Ovary (tissue), 3 donors: ENCODE data around the gene DYNC1H1.

ENCODE experiments used
- EP300 ChIP-seq: sonication (generic); formaldehyde crosslinking; IDR thresholded peaks from one replicate; pipeline ENCODE4 v1.6.1; 2017; ENCODE audit warnings: antibody characterized with exemption
- TF ChIP-seq, protein P1 (sequence below), 3 donors: fragments of 450-650 bp in 2 of 3; fragments of 200-600 bp in 1 of 3; IDR thresholded peaks; one replicate each; pipeline versions ENCODE4 v1.5.1 to v1.8.0; 2016 to 2022; ENCODE audit warnings: antibody characterized with exemption in 3 of 3, mild to moderate bottlenecking in 1 of 3
- donor health status: DM: no; HTN: no; CAD: no.

DNA sequence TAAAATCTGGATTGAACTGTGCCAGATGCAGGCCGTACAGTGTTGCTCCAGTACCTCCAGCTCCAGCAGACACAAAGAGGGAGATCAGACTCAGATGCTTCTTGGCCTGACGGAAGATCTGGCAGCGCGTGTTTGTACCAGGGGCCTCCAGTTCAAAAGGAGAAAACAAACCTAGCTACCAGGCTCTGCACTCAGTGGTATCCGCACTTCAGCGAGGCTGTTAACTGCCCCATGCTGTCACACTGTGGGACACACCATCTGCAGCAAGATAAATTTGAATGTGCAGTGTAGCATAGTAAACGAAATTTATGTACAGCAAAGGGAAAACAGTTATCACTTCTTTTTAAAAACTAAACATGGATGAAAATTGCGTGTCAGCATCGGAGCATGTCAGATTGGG lies 5.1 kb downstream of the DYNC1H1 start:
- TF ChIP-seq, protein P1, sequence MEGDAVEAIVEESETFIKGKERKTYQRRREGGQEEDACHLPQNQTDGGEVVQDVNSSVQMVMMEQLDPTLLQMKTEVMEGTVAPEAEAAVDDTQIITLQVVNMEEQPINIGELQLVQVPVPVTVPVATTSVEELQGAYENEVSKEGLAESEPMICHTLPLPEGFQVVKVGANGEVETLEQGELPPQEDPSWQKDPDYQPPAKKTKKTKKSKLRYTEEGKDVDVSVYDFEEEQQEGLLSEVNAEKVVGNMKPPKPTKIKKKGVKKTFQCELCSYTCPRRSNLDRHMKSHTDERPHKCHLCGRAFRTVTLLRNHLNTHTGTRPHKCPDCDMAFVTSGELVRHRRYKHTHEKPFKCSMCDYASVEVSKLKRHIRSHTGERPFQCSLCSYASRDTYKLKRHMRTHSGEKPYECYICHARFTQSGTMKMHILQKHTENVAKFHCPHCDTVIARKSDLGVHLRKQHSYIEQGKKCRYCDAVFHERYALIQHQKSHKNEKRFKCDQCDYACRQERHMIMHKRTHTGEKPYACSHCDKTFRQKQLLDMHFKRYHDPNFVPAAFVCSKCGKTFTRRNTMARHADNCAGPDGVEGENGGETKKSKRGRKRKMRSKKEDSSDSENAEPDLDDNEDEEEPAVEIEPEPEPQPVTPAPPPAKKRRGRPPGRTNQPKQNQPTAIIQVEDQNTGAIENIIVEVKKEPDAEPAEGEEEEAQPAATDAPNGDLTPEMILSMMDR (IDR thresholded peaks at IDR 0.05) = no peak
- no peak for TF ChIP-seq EP300
